Stimulated activated CD8-positive, alpha-beta memory T cell treated with anti-CD3 and anti-CD28 coated beads, Interleukin-4, amount 100 ng/mL, for 48 hours (primary cell): ENCODE results near the gene SLC25A19.
A peak's percentile ranks its signal among the peaks of the same experiment; 100 is the strongest.
"Not testable (repeated sequence)": the region's sequence is repeated elsewhere in the genome, so short reads cannot be mapped to it uniquely, and the experiment has no call there.

Source experiments
- DNase-seq: peaks from one replicate; pipeline ENCODE4 v3.0.0-alpha.2; 2020

SLC25A19 gene

GRCh38 chr17:75266316-75267152 lies 22.7 kb downstream of the SLC25A19 start:
- no peak for DNase-seq

- DNase-seq, result no peak
Observed at GRCh38 chr17:75265614-75266315, 23.5 kb downstream of the SLC25A19 start.

DNA sequence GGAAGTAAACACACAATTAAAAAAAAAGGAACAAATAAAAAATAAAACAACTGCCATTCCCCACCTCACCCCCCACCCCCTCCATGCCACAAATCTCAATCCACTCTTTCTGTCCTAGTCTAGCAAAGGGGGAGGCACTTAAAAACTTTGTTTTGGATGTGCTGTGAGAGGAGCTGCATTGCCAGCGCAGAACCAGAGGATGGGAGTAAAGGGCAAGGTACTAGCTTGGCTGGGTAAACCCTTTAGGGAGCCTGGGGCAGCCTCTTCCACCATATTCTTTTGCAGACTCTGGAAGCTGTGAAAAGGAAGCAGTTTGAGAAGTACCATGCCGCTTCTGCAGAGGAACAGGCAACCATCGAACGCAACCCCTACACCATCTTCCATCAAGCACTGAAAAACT lies 26.2 kb downstream of the SLC25A19 start:
- no peak for DNase-seq

- DNase-seq, result no peak
Observed at GRCh38 chr17:75262112-75262606, 27.1 kb downstream of the SLC25A19 start.

DNA sequence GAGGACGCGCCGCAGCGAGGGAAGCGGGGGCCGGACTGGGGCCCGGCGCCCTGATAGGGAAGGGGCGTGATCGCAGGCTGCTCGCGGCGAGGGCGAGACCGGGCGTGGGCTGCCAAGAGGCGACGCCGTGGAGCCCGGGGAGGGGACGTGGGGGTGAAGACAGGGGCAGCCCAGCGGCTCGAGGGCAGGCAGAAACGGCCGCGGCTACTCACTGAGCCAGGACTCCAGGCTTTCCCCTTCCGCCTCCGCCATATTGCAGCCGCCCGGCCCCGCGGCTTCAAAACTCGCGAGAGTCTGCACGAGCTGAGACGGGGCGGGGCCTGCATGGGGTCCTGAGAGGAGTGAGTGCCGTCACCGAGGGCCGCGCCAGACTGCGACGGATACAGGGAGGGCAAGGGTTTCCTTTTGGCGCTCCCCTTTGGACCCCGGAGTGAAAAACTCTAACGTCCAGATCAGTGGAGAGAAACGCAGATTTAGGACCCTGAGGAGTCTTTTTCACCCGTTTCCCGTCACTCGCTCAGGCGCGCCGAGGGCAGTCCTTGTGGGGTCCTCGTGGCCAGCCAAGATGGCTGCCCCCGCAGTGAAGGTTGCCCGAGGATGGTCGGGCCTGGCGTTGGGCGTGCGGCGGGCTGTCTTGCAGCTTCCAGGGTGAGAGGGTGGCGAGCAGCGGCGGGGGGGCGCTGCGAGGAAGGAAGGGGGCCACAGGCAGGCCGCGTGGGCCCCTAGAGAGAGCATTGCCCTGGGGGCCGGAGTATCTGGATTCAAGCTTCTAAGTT lies 27.7 kb downstream of the SLC25A19 start, which contains the start of the genes GGA3 and MRPS7:
TSS of gene GGA3 (minus strand) at position 271 of the 776 bp plus-strand sequence. CDS start at position 252, 19 bp downstream.
TSS of gene MRPS7 (plus strand) at position 544 of the 776 bp plus-strand sequence. CDS start at position 566, 22 bp downstream.
- DNase-seq, result peak; percentile 97

GRCh38 chr17:75260641-75261335 lies 28.4 kb downstream of the SLC25A19 start:
- peak; percentile 65 for DNase-seq

DNA sequence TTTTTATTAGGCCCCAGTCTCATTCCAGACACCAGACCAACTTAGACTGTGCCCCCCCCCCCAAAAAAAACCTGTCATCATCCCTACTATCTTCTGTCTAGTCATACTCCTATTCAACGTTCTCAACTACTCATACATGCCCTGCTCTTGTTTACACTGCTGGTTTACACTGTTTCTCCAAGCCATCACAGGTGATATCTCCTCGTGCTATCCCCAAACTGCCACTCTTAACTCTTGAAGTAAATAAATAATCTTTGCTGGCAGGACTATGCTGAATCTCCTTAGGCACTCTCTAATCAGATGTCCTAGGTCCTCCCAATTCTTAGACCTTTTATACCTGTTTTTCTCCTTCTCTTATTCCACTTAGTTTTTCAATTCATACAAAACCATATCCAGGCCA lies 32.0 kb downstream of the SLC25A19 start:
- DNase-seq, result not testable (repeated sequence)

DNA sequence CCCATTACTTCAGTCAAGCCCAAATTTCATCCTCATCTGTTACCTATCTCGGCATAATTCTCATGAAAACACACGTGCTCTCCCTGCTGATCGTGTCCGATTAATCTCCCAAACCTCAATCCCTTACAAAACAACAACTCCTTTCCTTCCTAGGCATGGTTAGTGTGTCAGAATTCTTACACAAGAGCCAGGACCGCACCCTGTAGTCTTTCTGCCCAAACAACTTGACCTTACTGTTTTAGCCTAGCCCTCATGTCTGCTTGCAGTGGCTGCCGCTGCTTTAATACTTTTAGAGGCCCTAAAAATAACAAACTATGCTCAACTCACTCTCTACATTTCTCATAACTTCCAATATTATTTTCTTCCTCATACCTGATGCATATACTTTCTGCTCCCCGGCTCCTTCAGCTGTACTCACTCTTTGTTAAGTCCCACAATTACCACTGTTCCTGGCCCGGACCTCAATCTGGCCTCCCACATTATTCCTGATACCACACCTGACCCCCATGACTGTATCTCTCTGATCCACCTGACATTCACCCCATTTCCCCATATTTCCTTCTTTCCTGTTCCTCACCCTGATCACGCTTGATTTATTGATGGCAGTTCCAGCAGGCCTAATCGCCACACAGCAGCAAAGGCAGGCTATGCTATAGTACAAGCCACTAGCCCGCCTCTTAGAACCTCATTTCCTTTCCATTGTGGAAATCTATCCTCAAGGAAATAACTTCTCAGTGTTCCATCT lies 33.1 kb downstream of the SLC25A19 start:
- not testable (repeated sequence) for DNase-seq

DNA sequence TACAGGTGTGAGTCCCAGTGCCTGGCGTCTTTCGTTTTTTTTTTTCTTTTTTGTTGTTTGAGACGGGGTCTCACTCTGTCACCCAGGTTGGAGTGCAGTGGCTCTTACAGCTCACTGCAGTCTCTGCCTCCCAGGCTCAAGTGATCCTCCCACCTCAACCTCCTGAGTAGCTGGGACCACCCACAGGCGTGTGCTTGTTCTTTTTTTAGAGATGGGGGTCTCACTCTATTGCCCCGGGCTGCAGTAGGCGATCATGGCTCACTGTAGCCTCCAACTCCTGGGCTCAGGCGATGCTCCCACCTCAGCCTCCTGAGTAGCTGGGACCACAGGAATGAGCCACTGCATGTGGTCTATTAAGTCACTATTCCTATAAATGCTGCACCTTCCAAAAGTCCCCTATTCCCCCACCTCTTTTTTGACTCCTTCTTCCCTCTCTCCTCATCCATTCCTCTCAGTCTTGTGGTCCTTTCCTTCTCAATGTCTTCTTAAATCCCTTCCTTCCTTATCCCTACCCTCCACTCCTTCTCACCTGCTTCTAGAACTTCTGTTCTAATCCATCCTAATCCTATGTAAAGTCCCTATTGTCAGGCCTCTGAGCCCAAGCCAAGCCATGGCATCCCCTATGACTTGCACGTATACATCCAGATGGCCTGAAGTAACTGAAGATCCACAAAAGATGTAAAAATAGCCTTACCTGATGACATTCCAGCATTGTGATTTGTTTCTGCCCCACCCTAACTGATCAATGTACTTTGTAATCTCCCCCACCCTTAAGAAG lies 37.0 kb downstream of the SLC25A19 start:
- DNase-seq, result no peak

- DNase-seq, result peak; percentile 85
Observed at GRCh38 chr17:75250009-75250471, 39.2 kb downstream of the SLC25A19 start.

DNA sequence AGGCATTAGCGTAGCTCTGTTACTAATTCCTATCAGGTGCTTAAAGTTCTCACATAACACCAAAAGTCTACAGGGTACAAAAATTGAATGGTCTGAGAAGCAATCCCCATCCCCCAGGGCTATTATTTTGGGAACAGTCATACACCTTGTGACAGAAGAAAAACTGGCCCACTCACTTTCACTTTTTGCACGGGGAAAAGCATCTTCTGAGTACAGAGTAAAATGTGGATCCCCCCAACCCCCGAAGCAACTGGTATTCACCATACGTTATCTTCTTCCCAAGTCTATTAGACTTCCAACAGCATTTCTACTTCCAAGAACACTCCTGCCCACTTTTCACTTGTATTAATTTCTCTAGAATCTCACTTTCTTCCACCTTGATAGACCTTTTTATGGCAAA lies 39.7 kb downstream of the SLC25A19 start:
- no peak for DNase-seq

- DNase-seq, result no peak
Observed at GRCh38 chr17:75246404-75246803, 42.8 kb downstream of the SLC25A19 start.

GRCh38 chr17:75245011-75245410 lies 44.2 kb downstream of the SLC25A19 start:
- no peak for DNase-seq

DNA sequence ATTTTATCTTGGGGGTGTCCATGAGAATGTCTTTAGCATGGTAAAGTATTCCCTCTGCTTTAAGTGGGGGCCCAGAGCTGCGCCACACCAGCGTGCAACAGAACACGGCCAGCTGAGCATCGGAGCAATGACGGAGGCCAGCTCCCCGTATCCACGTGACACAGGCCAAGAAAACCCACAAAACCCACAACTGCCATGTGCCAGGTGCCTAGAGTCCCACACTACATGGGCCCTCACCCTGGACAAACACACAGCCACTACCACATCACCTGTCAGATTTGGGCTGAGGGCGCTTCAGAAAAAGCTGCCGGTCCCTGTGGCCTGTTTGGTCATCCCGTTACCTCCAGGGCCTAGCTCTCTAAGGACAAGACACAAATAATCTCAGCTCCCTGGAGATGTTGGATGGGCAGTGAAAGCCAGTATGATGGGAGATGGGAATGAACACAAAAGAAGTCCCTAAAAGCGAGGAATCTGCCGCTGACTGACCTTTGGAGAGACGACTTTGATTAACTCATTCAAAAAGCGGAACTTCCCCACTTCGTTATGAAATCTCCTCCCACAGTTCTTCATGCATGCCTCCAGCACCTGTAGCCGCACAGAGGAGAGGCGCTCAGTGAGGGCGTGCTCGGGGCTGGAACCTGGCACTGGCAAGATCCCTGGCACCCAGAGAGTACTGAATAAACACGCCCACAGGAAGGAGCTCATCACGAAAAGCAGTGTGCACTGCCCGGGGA lies 44.9 kb downstream of the SLC25A19 start:
- no peak for DNase-seq

- no peak for DNase-seq
Observed at GRCh38 chr17:75242461-75243042, 46.7 kb downstream of the SLC25A19 start.

- no peak for DNase-seq
Observed at GRCh38 chr17:75241996-75242460, 47.2 kb downstream of the SLC25A19 start.

- DNase-seq, result no peak
Observed at GRCh38 chr17:75241502-75241901, 47.7 kb downstream of the SLC25A19 start.

- no peak for DNase-seq
Observed at GRCh38 chr17:75241143-75241430, 48.1 kb downstream of the SLC25A19 start.

GRCh38 chr17:75240394-75241142 lies 48.7 kb downstream of the SLC25A19 start:
- DNase-seq, result peak; percentile 73
